OCI-LY1 (cell line): ENCODE data around the gene HMCES.

Source experiments
- H2AFZ ChIP-seq: fragments of 200-600 bp; sonication (generic), shearing (Covaris generic); 2 replicates; pipeline ENCODE4 v1.6.0; 2014; ENCODE audit warnings: antibody characterized with exemption, mild to moderate bottlenecking, low read length
- H3F3A ChIP-seq: fragments of 200-600 bp; sonication (generic), shearing (Covaris generic); 2 replicates; pipeline ENCODE4 v1.6.0; 2014; ENCODE audit warnings: mild to moderate bottlenecking, antibody characterized with exemption, low read length, moderate library complexity; ENCODE audit not compliant: insufficient read depth
- H3K27ac ChIP-seq: fragments of 200-600 bp; sonication (generic); 2 replicates; pipeline ENCODE4 v1.5.1; 2014; ENCODE audit warnings: low read length, mixed run types, mild to moderate bottlenecking, low read depth; ENCODE audit not compliant: poor library complexity, severe bottlenecking
- H3K27me3 ChIP-seq: fragments of 200-600 bp; sonication (generic); 2 replicates; pipeline ENCODE4 v1.6.0; 2014; ENCODE audit warnings: antibody characterized with exemption, mild to moderate bottlenecking, low read length, moderate library complexity; ENCODE audit not compliant: insufficient read depth
- H3K36me3 ChIP-seq: fragments of 200-600 bp; sonication (generic); 2 replicates; pipeline ENCODE4 v1.6.1; 2014; ENCODE audit warnings: mild to moderate bottlenecking, antibody characterized with exemption, low read length, moderate library complexity, mixed read lengths; ENCODE audit not compliant: insufficient read depth
- H3K4me1 ChIP-seq: fragments of 200-600 bp; sonication (generic); 2 replicates; pipeline ENCODE4 v1.5.1; 2014; ENCODE audit warnings: mild to moderate bottlenecking, low read length, moderate library complexity; ENCODE audit not compliant: insufficient read depth, severe bottlenecking
- H3K4me2 ChIP-seq: fragments of 200-600 bp; sonication (generic), shearing (Covaris generic); 2 replicates; pipeline ENCODE4 v1.6.1; 2014; ENCODE audit warnings: low read length
- H3K4me3 ChIP-seq: fragments of 200-600 bp; sonication (generic); 2 replicates; pipeline ENCODE4 v1.5.1; 2014; ENCODE audit warnings: low read length, low read depth, mild to moderate bottlenecking, mixed read lengths; ENCODE audit not compliant: poor library complexity, severe bottlenecking
- H3K79me2 ChIP-seq: fragments of 200-600 bp; shearing (Covaris generic); 2 replicates; pipeline ENCODE4 v1.6.1; 2016; ENCODE audit warnings: mixed run types, low read length, mixed read lengths; ENCODE audit not compliant: insufficient read depth
- H3K9ac ChIP-seq: fragments of 200-600 bp; sonication (generic), shearing (Covaris generic); 2 replicates; pipeline ENCODE4 v1.6.1; 2014; ENCODE audit warnings: mild to moderate bottlenecking, low read length, mixed read lengths
- H3K9me2 ChIP-seq: fragments of 200-600 bp; sonication (generic), shearing (Covaris generic); 2 replicates; pipeline ENCODE4 v1.6.1; 2014; ENCODE audit warnings: low read depth, mild to moderate bottlenecking, low read length, mixed read lengths
- H3K9me3 ChIP-seq: fragments of 200-600 bp; shearing (Covaris generic); 2 replicates; pipeline ENCODE4 v1.6.1; 2014; ENCODE audit warnings: low read length, mixed read lengths
- H4K20me1 ChIP-seq: fragments of 200-600 bp; sonication (generic), shearing (Covaris generic); 2 replicates; pipeline ENCODE4 v1.6.0; 2016; ENCODE audit warnings: mild to moderate bottlenecking, low read length; ENCODE audit not compliant: insufficient read depth
- CTCF ChIP-seq: fragments of 200-600 bp; sonication (generic), shearing (Covaris generic); IDR thresholded peaks from 2 replicates; pipeline ENCODE4 v1.5.1; 2017; ENCODE audit warnings: mild to moderate bottlenecking, antibody characterized with exemption, low read length, moderate library complexity, mixed read lengths
- EZH2 ChIP-seq: fragments of 200-600 bp; sonication (generic), shearing (Covaris generic); IDR thresholded peaks from 2 replicates; pipeline ENCODE4 v1.8.0; 2017; ENCODE audit warnings: borderline replicate concordance, mixed run types, mild to moderate bottlenecking, antibody characterized with exemption, low read length, moderate library complexity, mixed read lengths

Gene HMCES

GRCh38 chr3:129320261-129320660 is 41.6 kb downstream of the HMCES start:
- TF ChIP-seq EZH2 (no peak), CTCF (no peak)
- H3K79me2 ChIP-seq, result no peaks in the 10 kb centered on the region
- H3K4me1 ChIP-seq, result peaks cover 15% of the 10 kb centered on the region
- H3K9ac ChIP-seq, result no peak overlapping the region
- no peak overlapping the region for H3K4me3 ChIP-seq
- H2AFZ ChIP-seq, result no peak overlapping the region
- H3K9me3 ChIP-seq, result no peaks in the 10 kb centered on the region
- H3K36me3 ChIP-seq, result peaks cover 14% of the 10 kb centered on the region; the same call in 1 of the 2 replicates
- H3K4me2 ChIP-seq, result no peak overlapping the region
- H3K27ac ChIP-seq, result no peak overlapping the region
- H3K9me2 ChIP-seq, result no peaks in the 10 kb centered on the region
- no peaks in the 10 kb centered on the region for H3F3A ChIP-seq
- H3K27me3 ChIP-seq, result no peaks in the 10 kb centered on the region
- no peaks in the 10 kb centered on the region for H4K20me1 ChIP-seq

- TF ChIP-seq CTCF (no peak), EZH2 (no peak)
- Histone ChIP-seq H3K27ac (no peak overlapping the region), H3F3A (no peaks in the 10 kb centered on the region), H3K79me2 (no peaks in the 10 kb centered on the region), H3K27me3 (no peaks in the 10 kb centered on the region), H3K36me3 (peaks cover 9% of the 10 kb centered on the region; the same call in 1 of the 2 replicates), H3K4me3 (no peak overlapping the region), H3K9ac (no peak overlapping the region), H3K9me2 (no peaks in the 10 kb centered on the region), H3K4me1 (peaks cover 15% of the 10 kb centered on the region), H4K20me1 (no peaks in the 10 kb centered on the region), H3K9me3 (no peaks in the 10 kb centered on the region), H2AFZ (no peak overlapping the region), H3K4me2 (no peak overlapping the region)
Measured at GRCh38 chr3:129320825-129321487, 42.3 kb downstream of the HMCES start.

- Histone ChIP-seq H3F3A (no peaks in the 10 kb centered on the region), H3K9me3 (no peaks in the 10 kb centered on the region), H2AFZ (no peak overlapping the region), H3K4me3 (no peak overlapping the region), H3K9me2 (no peaks in the 10 kb centered on the region), H3K27me3 (no peaks in the 10 kb centered on the region), H3K4me2 (no peak overlapping the region), H3K79me2 (no peaks in the 10 kb centered on the region), H3K4me1 (peaks cover 12% of the 10 kb centered on the region), H3K36me3 (peaks cover 9% of the 10 kb centered on the region; the same call in 1 of the 2 replicates), H3K9ac (no peak overlapping the region), H4K20me1 (no peaks in the 10 kb centered on the region), H3K27ac (no peak overlapping the region)
- TF ChIP-seq EZH2, result no peak
- no peak for TF ChIP-seq CTCF
Measured at GRCh38 chr3:129321887-129322286, 43.2 kb downstream of the HMCES start.
